HG03025 (cell line): ENCODE data around the gene PRPF4.
"Not testable (repeated sequence)": the region's sequence is repeated elsewhere in the genome, so short reads cannot be mapped to it uniquely, and the experiment has no call there.

Experiments used
- ATAC-seq: cut with Tn5 transposase; IDR thresholded peaks from one replicate; pipeline ENCODE4 v1.9.1; 2021; ENCODE audit warnings: mild to moderate bottlenecking, moderate library complexity; ENCODE audit not compliant: unreplicated experiment, low FRiP score

PRPF4 gene

GRCh38 chr9:113266174-113266573 lies 9.3 kb upstream of the PRPF4 start:
- ATAC-seq: no peak

- ATAC-seq: no peak
Observed at GRCh38 chr9:113267911-113268566, 7.4 kb upstream of the PRPF4 start.

GRCh38 chr9:113269355-113269754 lies 6.1 kb upstream of the PRPF4 start:
- no peak for ATAC-seq

GRCh38 chr9:113269871-113270270 lies 5.6 kb upstream of the PRPF4 start:
- ATAC-seq: no peak

- ATAC-seq: no peak
Observed at GRCh38 chr9:113274474-113275156, 843 bp upstream of the PRPF4 start.

GRCh38 chr9:113278840-113279239 lies 3.4 kb downstream of the PRPF4 start:
- ATAC-seq: no peak

- no peak for ATAC-seq
Observed at GRCh38 chr9:113281356-113281755, 5.9 kb downstream of the PRPF4 start.

GRCh38 chr9:113289091-113289490 lies 13.6 kb downstream of the PRPF4 start:
- no peak for ATAC-seq

- no peak for ATAC-seq
Observed at GRCh38 chr9:113290052-113290607, 14.7 kb downstream of the PRPF4 start.

GRCh38 chr9:113293285-113293878 lies 17.9 kb downstream of the PRPF4 start:
- ATAC-seq: no peak

- not testable (repeated sequence) for ATAC-seq
Observed at GRCh38 chr9:113296247-113296646, 20.8 kb downstream of the PRPF4 start.

- ATAC-seq: no peak
Observed at GRCh38 chr9:113296796-113297558, 21.5 kb downstream of the PRPF4 start.

GRCh38 chr9:113298311-113298710 lies 22.9 kb downstream of the PRPF4 start:
- no peak for ATAC-seq

GRCh38 chr9:113298924-113299770 lies 23.7 kb downstream of the PRPF4 start:
- ATAC-seq: no peak

- no peak for ATAC-seq
Observed at GRCh38 chr9:113299800-113300292, 24.4 kb downstream of the PRPF4 start.

GRCh38 chr9:113301548-113301947 lies 26.1 kb downstream of the PRPF4 start:
- no peak for ATAC-seq

- ATAC-seq: no peak
Observed at GRCh38 chr9:113302792-113303418, 27.4 kb downstream of the PRPF4 start, which contains the start of gene RNF183. Gene RNF183, minus strand, starts transcription at chr9:113303376. Its CDS starts 5,192 bp downstream, at chr9:113298184.

- no peak for ATAC-seq
Observed at GRCh38 chr9:113306566-113306965, 31.1 kb downstream of the PRPF4 start.

GRCh38 chr9:113307396-113307975 lies 32.0 kb downstream of the PRPF4 start:
- no peak for ATAC-seq
